AG09319 (cell line): Measurements from ENCODE around the gene GPHN.

ENCODE experiments used
- DNase-seq: peaks from one replicate; pipeline ENCODE4 v3.0.0-alpha.2; 2010; ENCODE audit warnings: low read depth; ENCODE audit errors: extremely low read depth
- TF ChIP-seq, protein P1 (sequence below): IDR thresholded peaks from 2 replicates; pipeline ENCODE4 v1.5.1; 2011; ENCODE audit warnings: low read depth, mild to moderate bottlenecking, inconsistent platforms, low read length, moderate library complexity

The GPHN gene

DNA sequence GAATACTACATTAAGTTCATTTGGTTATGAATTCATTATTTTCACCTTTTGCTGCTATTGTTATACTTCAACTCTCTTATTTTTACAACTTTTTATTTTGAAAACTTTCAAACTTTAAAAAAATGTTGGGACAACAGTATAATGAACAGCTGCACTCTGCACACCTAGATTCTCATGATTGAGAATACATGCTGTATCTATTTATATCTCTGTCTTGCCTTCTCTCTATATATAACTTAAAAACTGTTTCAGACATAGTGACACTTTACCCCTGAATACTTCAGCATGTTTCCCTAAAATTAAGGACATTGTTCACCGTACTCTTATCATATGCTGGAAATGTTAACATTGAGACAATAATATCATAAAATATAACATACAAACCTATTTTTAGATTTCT lies 237.1 kb downstream of the GPHN start:
- TF ChIP-seq, protein P1, sequence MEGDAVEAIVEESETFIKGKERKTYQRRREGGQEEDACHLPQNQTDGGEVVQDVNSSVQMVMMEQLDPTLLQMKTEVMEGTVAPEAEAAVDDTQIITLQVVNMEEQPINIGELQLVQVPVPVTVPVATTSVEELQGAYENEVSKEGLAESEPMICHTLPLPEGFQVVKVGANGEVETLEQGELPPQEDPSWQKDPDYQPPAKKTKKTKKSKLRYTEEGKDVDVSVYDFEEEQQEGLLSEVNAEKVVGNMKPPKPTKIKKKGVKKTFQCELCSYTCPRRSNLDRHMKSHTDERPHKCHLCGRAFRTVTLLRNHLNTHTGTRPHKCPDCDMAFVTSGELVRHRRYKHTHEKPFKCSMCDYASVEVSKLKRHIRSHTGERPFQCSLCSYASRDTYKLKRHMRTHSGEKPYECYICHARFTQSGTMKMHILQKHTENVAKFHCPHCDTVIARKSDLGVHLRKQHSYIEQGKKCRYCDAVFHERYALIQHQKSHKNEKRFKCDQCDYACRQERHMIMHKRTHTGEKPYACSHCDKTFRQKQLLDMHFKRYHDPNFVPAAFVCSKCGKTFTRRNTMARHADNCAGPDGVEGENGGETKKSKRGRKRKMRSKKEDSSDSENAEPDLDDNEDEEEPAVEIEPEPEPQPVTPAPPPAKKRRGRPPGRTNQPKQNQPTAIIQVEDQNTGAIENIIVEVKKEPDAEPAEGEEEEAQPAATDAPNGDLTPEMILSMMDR, result no peak
- DNase-seq, result no peak

DNA sequence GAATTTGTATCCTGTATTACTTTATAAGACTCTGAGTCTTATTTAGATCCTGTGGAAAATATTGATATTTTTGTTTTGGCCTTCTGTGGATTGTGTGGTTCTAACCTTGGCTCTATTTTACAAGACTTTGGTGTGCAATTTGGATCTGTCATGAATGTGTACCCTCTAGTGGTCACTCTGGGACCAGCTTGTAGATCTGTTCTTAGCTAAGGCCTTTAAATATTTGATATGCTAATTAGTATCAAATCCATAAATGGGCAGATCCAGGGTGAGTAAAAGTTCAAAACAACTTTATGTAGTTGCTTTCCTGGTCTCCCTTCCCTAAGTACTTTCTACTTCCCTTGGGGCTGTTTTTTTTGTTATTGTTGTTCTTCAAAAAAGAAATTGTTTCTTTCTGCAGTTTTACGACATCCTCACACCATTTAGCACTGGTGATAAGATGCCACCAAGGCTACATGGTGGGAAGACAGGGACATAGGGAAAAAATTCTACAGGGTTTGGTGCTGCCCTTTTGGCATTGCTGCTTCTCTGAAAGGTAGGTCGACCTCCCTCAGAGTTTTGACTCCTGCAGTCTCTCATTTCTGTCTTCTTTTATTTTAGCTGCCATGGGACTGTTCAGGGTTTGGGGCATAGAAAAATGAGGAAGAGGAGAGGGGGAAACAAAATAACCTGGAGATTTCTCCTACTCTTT lies 238.5 kb downstream of the GPHN start:
- TF ChIP-seq, protein P1, result peak; percentile 63
- DNase-seq, result peak; percentile 3

DNA sequence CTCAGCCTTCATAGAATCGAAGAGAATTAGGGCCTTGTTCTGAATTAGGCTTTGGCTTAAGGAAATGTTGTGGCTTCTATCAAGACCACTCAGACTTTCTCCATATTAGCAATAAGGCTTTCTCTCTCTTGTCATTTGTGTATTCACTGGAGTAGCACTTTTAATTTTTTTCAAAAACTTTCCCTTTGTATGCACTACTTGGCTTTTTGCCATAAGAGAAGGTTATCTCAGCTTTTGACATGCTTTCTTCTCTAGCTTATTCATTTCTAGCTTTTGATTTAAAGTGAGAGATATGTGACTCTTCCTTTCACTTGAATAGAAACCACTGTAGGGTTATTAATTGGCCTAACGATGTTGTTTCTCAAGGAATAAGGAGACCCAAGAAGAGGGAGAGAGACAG lies 244.2 kb downstream of the GPHN start:
- TF ChIP-seq, protein P1, result no peak
- DNase-seq, result no peak

DNA sequence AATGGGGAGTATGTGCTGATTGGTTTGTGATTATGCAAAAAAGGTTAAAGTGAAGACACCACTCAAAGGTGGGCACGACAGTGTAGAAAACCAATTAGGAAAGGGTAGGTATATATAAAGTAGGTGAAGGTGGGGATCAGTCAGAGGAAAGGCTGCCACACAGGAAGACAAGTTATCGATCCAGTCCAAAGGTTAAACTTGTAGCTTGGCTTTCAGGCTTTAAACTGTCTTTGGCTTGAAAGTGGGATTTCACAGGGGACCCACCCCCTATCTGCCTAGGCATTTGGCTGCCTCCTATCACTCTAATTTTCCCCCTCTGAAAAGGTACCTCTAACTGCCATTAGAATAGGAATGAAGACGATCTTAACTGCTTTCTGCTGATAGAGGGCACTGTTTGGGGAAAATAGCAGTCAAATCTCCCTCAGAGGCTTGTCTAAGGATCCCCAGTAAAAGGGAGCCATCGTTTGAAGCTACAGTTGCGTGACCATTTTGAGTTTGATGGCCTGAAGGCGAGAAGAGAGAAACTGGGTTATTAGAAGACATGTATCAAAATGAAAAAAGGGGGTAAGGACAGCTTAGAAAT lies 250.2 kb downstream of the GPHN start:
- no peak for DNase-seq
- TF ChIP-seq, protein P1, result no peak

DNA sequence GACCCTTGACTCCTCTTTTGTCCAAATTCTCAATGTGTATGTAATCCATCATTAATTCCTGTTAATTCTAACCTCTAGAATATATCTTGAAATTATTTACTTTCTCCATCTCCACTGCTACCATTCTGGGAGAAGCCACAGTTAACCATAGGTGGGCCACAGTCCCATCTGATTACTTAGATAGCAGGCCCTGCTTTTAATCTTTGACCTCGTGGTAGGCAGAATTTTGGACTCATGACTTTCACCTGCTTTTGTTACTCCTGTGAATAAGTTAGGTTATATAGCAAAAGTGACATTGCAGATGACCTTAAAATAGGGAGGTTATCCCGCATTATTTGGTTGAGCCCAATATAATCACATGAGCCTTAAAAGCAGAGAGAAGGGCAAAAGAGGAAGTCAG lies 264.2 kb downstream of the GPHN start:
- DNase-seq, result no peak
- TF ChIP-seq, protein P1, result no peak

DNA sequence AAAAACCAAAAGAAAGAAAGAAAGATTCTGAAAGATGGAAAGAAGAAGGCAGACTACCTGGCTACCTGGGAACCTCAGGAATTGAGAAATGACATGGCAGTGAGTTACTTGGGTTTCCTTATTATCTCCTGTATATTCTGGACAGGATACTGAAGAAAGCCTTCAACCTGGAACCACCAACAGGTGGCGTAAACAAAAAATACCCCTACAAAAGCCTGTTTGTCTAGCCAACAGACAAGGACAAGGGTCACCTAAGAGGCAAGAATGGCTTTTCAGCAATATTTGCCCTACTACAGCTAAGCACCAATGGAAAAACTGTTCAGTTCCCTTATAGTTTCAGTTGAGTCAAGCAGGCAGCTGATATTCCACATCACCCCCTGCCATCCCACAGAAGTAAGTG lies 274.9 kb downstream of the GPHN start:
- TF ChIP-seq, protein P1, result no peak
- no peak for DNase-seq

DNA sequence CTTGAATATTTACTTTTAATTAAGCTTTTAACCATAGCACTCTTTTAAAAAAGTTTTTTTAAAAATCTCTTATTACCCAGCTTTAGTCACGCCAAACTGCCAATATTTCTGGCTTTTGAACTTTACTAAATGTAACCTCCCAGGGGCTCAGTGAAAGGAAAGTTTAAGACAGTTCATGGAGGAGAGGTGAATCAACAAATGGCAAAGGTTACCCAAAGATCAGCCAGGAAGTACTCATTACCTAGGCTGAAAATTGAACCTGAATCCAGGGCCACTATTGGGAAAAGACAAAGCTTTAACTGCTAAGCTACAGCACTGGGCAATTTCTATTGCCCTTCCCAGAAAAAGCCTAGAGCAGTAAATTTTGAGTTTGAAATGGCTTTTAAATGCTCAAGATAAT lies 282.2 kb downstream of the GPHN start:
- TF ChIP-seq, protein P1, result no peak
- no peak for DNase-seq
